AG04450 (cell line): ENCODE data around the gene ZNF773. TPM values are rescaled to one million over a fixed set of nuclear protein-coding genes. Genes with fewer than 3 reads are reported as not detected.
"Not testable (repeated sequence)": the region's sequence is repeated elsewhere in the genome, so short reads cannot be mapped to it uniquely, and the experiment has no call there.

Source experiments
- CTCF ChIA-PET: fragments of 300-600, 350-600 bp; formaldehyde crosslinking; extraction: SDS; loops from one replicate; lab custom pipeline; 2022; ENCODE audit warnings: antibody characterized with exemption, inconsistent platforms; lab: Charles Lee
- POLR2A ChIA-PET: fragments of 350-600 bp; formaldehyde crosslinking; extraction: SDS; loops from one replicate; lab custom pipeline; 2021; ENCODE audit warnings: antibody characterized with exemption, inconsistent platforms; lab: Yijun Ruan, JAX
- DNase-seq: peaks from one replicate; pipeline ENCODE4 v3.0.0-alpha.2; 2011; ENCODE audit warnings: low read depth, low spot score
- H3K27ac ChIP-seq: one replicate; pipeline ENCODE4 v1.5.1; 2012; ENCODE audit warnings: low read depth, low read length, control low read depth
- H3K27me3 ChIP-seq: one replicate; pipeline ENCODE4 v1.6.0; 2012; ENCODE audit warnings: low read length; ENCODE audit not compliant: control insufficient read depth, insufficient read depth
- H3K4me3 ChIP-seq: 2 replicates; pipeline ENCODE4 v1.5.1; 2011; ENCODE audit warnings: mild to moderate bottlenecking, low read depth, low read length, control low read depth
- H3K9me3 ChIP-seq: 2 replicates; pipeline ENCODE4 v1.5.1; 2012; ENCODE audit warnings: low read length; ENCODE audit not compliant: control insufficient read depth, insufficient read depth
- CTCF ChIP-seq: IDR thresholded peaks from 2 replicates; pipeline ENCODE4 v1.5.1; 2011; ENCODE audit warnings: low read depth, low read length, control low read depth, inconsistent platforms
- polyA minus RNA-seq: library from RNA; depleted of rRNA, polyadenylated mRNA; stranded (reverse); fragments of >200 nt; gene quantifications from 2 replicates; pipeline ENCODE4 v1.2.3, GENCODE V29; 2011; rRNA and poly(A)+ RNA removed
- polyA plus RNA-seq: library from polyadenylated mRNA; depleted of rRNA; stranded (reverse); fragments of >200 nt; gene quantifications from 2 replicates; pipeline ENCODE4 v1.2.3, GENCODE V29; 2011; rRNA removed

ZNF773 gene
- polyA plus RNA-seq (9.2 and 11.0 TPM in 2 replicates), polyA minus RNA-seq (17.1 and 22.1 TPM in 2 replicates)

GRCh38 chr19:57499680-57500395 lies at the start of gene ZNF773:
Gene ZNF773 (plus strand): TSS chr19:57499938. CDS start chr19:57500081, 143 bp downstream.
- Histone ChIP-seq H3K9me3 (peaks cover 38% of the 10 kb centered on the region), H3K4me3 (peak within 1 kb of the TSS; percentile 71), H3K27ac (peak within 1 kb of the TSS; percentile 77)
- ChIA-PET POLR2A (interaction anchor here (0.6 to 0.7 kb wide), 2 partner anchors 22 to 986 kb away, joined by 3 to 4 read pairs; partner anchors contain the start of gene ZNF772), CTCF (interaction anchor here (0.6 to 0.7 kb wide), 2 partner anchors 78 to 1132 kb away, joined by 3 read pairs; no protein-coding TSS in a partner anchor)
- H3K27me3 ChIP-seq = not testable (repeated sequence)
- peak; percentile 86 for DNase-seq

GRCh38 chr19:57452307-57452706 lies 47.4 kb upstream of the ZNF773 start:
- Histone ChIP-seq H3K4me3 (no peak overlapping the region), H3K27ac (no peak overlapping the region), H3K9me3 (peaks cover 15% of the 10 kb centered on the region), H3K27me3 (no peaks in the 10 kb centered on the region)
- TF ChIP-seq CTCF = no peak
- CTCF ChIA-PET = no interaction called here
- no peak for DNase-seq
- POLR2A ChIA-PET = no interaction called here

- H3K27me3 ChIP-seq = no peaks in the 10 kb centered on the region
- H3K27ac ChIP-seq = no peak overlapping the region
- POLR2A ChIA-PET = no interaction called here
- DNase-seq = no peak
- H3K4me3 ChIP-seq = no peak overlapping the region
- CTCF ChIA-PET = interaction anchor here (0.6 kb wide), 2 partner anchors 996 to 1290 kb away, joined by 4 read pairs; no protein-coding TSS in a partner anchor
- peak; percentile 25; the same call in 1 of the 2 replicates for TF ChIP-seq CTCF
- peaks cover 36% of the 10 kb centered on the region for H3K9me3 ChIP-seq
Measured at GRCh38 chr19:57465680-57466381, 33.9 kb upstream of the ZNF773 start.

GRCh38 chr19:57466489-57466888 lies 33.2 kb upstream of the ZNF773 start:
- POLR2A ChIA-PET = no interaction called here
- CTCF ChIA-PET = no interaction called here
- no peak for TF ChIP-seq CTCF
- DNase-seq = no peak
- Histone ChIP-seq H3K27ac (no peak overlapping the region), H3K4me3 (no peak overlapping the region), H3K9me3 (peaks cover 36% of the 10 kb centered on the region), H3K27me3 (no peaks in the 10 kb centered on the region)

GRCh38 chr19:57473646-57474045 lies 26.1 kb upstream of the ZNF773 start:
- no peak for TF ChIP-seq CTCF
- Histone ChIP-seq H3K27me3 (no peaks in the 10 kb centered on the region), H3K27ac (no peak overlapping the region), H3K9me3 (peaks cover 54% of the 10 kb centered on the region), H3K4me3 (no peak overlapping the region)
- CTCF ChIA-PET = no interaction called here
- DNase-seq = no peak
- POLR2A ChIA-PET = no interaction called here
